Gastroesophageal sphincter (tissue), 4 donors: ENCODE measurements around the gene POLQ. TPM values are rescaled to one million over a fixed set of nuclear protein-coding genes. Genes with fewer than 3 reads are reported as not detected.

Experiments used
- ATAC-seq: fragments of 150-250 bp; one replicate; pipeline ENCODE4 v1.9.1; 2016; ENCODE audit warnings: mild to moderate bottlenecking, moderate library complexity
- H3K27ac ChIP-seq, 4 donors: fragments of 200-600 bp; sonication (generic) in 3 of 4; 1 replicate in 3 of 4; 2 replicates in 1 of 4; pipeline ENCODE4 v1.5.1; 2016 to 2019
- H3K27me3 ChIP-seq: fragments of 200-600 bp; sonication (generic); one replicate; pipeline ENCODE4 v1.5.1; 2019
- H3K36me3 ChIP-seq, 2 donors: fragments of 200-600 bp; sonication (generic); one replicate each; pipeline ENCODE4 v1.5.1; 2019; ENCODE audit warnings: control low read depth in 1 of 2
- H3K4me1 ChIP-seq, 3 donors: fragments of 200-600 bp; sonication (generic); 1 replicate in 2 of 3; 2 replicates in 1 of 3; pipeline ENCODE4 v1.5.1; 2016 to 2019; ENCODE audit warnings: control low read depth in 2 of 3
- H3K4me3 ChIP-seq, 2 donors: fragments of 200-600 bp; sonication (generic); one replicate each; pipeline ENCODE4 v1.5.1; 2019; ENCODE audit warnings: mild to moderate bottlenecking in 1 of 2, moderate library complexity in 1 of 2
- H3K9me3 ChIP-seq, 3 donors: fragments of 200-600 bp; sonication (generic); one replicate each; pipeline ENCODE4 v1.5.1; 2017 to 2019; ENCODE audit warnings: control low read depth in 2 of 3
- CTCF ChIP-seq, 4 experiments: fragments of 200-600 bp in 2 of 4; fragments of 450-650 bp in 2 of 4; sonication (generic) in 1 of 4; IDR thresholded peaks; one replicate each; pipeline ENCODE4 v1.5.1; 2017 to 2019; ENCODE audit warnings: antibody characterized with exemption in 4 of 4, mild to moderate bottlenecking in 2 of 4, moderate library complexity in 2 of 4
- EP300 ChIP-seq: sonication (generic); formaldehyde crosslinking; IDR thresholded peaks from one replicate; pipeline ENCODE4 v1.6.1; 2017; ENCODE audit warnings: antibody characterized with exemption, mild to moderate bottlenecking
- POLR2A ChIP-seq, 2 donors: fragments of 450-650 bp; IDR thresholded peaks; one replicate each; pipeline ENCODE4 v1.6.1; 2017; ENCODE audit warnings: antibody characterized with exemption in 2 of 2, mild to moderate bottlenecking in 2 of 2, moderate library complexity in 1 of 2
- POLR2AphosphoS5 ChIP-seq: sonication (generic); formaldehyde crosslinking; IDR thresholded peaks from one replicate; pipeline ENCODE4 v1.6.1; 2017; ENCODE audit warnings: antibody characterized with exemption
- WGBS, 2 donors: methylation state at CpG; one replicate each; pipeline ENCODE4 v1.1.5; 2018; ENCODE audit warnings: low coverage in 1 of 2; 5-methylcytosine and 5-hydroxymethylcytosine counted together
- total RNA-seq, 4 donors: library from RNA; depleted of rRNA; stranded (reverse); fragments of >200 nt; gene quantifications; one replicate each; pipeline ENCODE4 v1.1.0, GENCODE V29; 2016

Gene POLQ
- total RNA-seq, 4 donors from 2014 or later = 0.13 to 0.25 (median 0.15) TPM

- no peak for ATAC-seq
- 86% methylated on average over 2 to 5 of the region's 5 CpGs for WGBS, 2 donors
- Histone ChIP-seq H3K4me1 (no peaks in the 10 kb centered on the region), H3K4me3 (no peak overlapping the region), H3K27me3 (no peaks in the 10 kb centered on the region), H3K27ac (no peak overlapping the region), H3K36me3 (no peaks in the 10 kb centered on the region), H3K9me3 (no peaks in the 10 kb centered on the region)
- TF ChIP-seq CTCF (IDR thresholded peaks at IDR 0.05) (no peak), POLR2AphosphoS5 (no peak), POLR2A (IDR thresholded peaks at IDR 0.05) (no peak), EP300 (no peak)
Measured at GRCh38 chr3:121493431-121493830, 52.4 kb downstream of the POLQ start.

GRCh38 chr3:121491683-121492320 is 54.0 kb downstream of the POLQ start:
- TF ChIP-seq CTCF (IDR thresholded peaks at IDR 0.05) (no peak), POLR2A (IDR thresholded peaks at IDR 0.05) (no peak), POLR2AphosphoS5 (no peak), EP300 (no peak)
- Histone ChIP-seq H3K27ac (no peak overlapping the region), H3K36me3 (no peaks in the 10 kb centered on the region), H3K9me3 (no peaks in the 10 kb centered on the region), H3K27me3 (no peaks in the 10 kb centered on the region), H3K4me1 (no peaks in the 10 kb centered on the region), H3K4me3 (no peak overlapping the region)
- WGBS, 2 donors = 87 to 92% methylated on average over 2 to 7 of the region's 7 CpGs
- no peak for ATAC-seq

- Histone ChIP-seq H3K27me3 (no peaks in the 10 kb centered on the region), H3K36me3 (no peaks in the 10 kb centered on the region), H3K4me1 (no peaks in the 10 kb centered on the region), H3K9me3 (no peaks in the 10 kb centered on the region), H3K27ac (no peak overlapping the region), H3K4me3 (no peak overlapping the region)
- no peak for ATAC-seq
- WGBS, 2 donors = 88 to 92% methylated on average over 3 to 6 of the region's 6 CpGs
- TF ChIP-seq POLR2A (IDR thresholded peaks at IDR 0.05) = no peak
- no peak for TF ChIP-seq POLR2AphosphoS5
- no peak for TF ChIP-seq EP300
- no peak for TF ChIP-seq CTCF (IDR thresholded peaks at IDR 0.05)
Measured at GRCh38 chr3:121490161-121490560, 55.6 kb downstream of the POLQ start.

- no peaks in the 10 kb centered on the region for H3K4me1 ChIP-seq
- TF ChIP-seq POLR2AphosphoS5 (no peak), EP300 (no peak), CTCF (IDR thresholded peaks at IDR 0.05) (no peak), POLR2A (IDR thresholded peaks at IDR 0.05) (no peak)
- no peak overlapping the region for H3K27ac ChIP-seq
- H3K9me3 ChIP-seq = no peaks in the 10 kb centered on the region
- no peak overlapping the region for H3K4me3 ChIP-seq
- no peak for ATAC-seq
- 75 to 81% methylated on average over 2 of the region's 2 CpGs for WGBS, 2 donors
- no peaks in the 10 kb centered on the region for H3K36me3 ChIP-seq
- H3K27me3 ChIP-seq = no peaks in the 10 kb centered on the region
Measured at GRCh38 chr3:121488628-121489027, 57.2 kb downstream of the POLQ start.

GRCh38 chr3:121483290-121483689 is 62.5 kb downstream of the POLQ start:
- H3K9me3 ChIP-seq = no peaks in the 10 kb centered on the region
- no peaks in the 10 kb centered on the region for H3K36me3 ChIP-seq
- no peak overlapping the region for H3K4me3 ChIP-seq
- H3K27me3 ChIP-seq = no peaks in the 10 kb centered on the region
- 67 to 94% methylated on average over 1 of the region's 1 CpG for WGBS, 2 donors
- H3K27ac ChIP-seq = no peak overlapping the region
- H3K4me1 ChIP-seq = no peaks in the 10 kb centered on the region
- TF ChIP-seq CTCF (IDR thresholded peaks at IDR 0.05) (no peak), EP300 (no peak), POLR2AphosphoS5 (no peak), POLR2A (IDR thresholded peaks at IDR 0.05) (no peak)
- no peak for ATAC-seq
